ENCODE results near the gene REXO1. TPM values are rescaled to one million over a fixed set of nuclear protein-coding genes. Genes with fewer than 3 reads are reported as not detected.

Gene REXO1
- total and polyA plus RNA-seq, 9 of the 15 experiments (the other 6 are each of a cell fraction or from before 2014, with no cell fraction given): 0.04 to 63.3 (median 15.8) TPM

DNA sequence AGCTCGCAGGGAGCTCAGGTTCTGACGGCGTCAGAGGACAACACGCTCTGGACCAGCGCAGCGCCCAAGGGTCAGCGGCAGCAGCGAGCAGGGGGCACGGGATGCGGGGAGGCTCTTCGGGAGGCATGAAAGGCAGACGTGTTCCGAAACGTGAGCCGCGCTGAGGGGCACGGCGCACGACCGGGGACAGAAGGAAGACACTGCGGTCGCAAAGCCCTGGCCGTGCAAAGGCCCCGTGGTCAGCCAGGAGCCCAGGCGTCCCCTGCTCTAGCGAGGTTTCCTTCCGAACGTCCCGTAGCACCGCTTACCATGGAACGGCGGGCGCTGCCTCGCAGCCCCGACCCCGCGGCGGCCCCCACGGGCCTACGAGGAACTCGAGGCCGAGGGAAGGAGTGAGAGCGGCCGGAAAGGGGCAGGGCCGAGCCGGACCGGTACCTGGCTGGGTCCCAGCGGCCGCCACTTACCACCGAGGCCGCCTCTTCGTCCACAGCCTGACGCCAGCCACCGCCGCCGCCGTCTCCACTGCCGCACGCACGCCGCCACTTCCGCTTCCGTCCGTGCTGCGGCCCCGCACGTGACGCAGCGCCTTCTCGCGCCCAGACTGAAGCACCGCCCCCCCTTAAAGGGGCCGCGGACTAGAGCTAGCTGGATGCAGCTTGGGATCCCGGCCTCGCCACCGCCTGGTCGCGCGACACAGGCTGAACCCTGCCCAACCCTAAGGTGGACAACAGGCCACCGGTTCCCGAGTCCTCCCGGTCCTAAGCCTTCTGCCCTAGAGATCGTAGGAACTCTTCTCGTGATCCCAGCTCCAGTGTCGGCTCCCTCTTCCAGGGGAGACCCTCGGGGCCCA lies 27.6 kb upstream of the REXO1 start (continued):
- peak; percentile 37; the same call in 1 of the 2 replicates for TF ChIP-seq TGIF2 (CRISPR knock-in tag; IDR thresholded peaks at IDR 0.05)
- peak; percentile 93 for TF ChIP-seq TOE1 (IDR thresholded peaks at IDR 0.05; ENCODE audit: borderline replicate concordance)
- no peak for TF ChIP-seq TOE1 (CRISPR knock-in tag; IDR thresholded peaks at IDR 0.05; ENCODE audit: borderline replicate concordance, low read depth)
- TF ChIP-seq SOX6 (IDR thresholded peaks at IDR 0.05): peak; percentile 55
- peak; percentile 100 for TF ChIP-seq BHLHE40 (IDR thresholded peaks at IDR 0.05; ENCODE audit: low read length)
- 0 out of 2 replicates have a peak, but pooled peaks have one; percentile 2 for TF ChIP-seq HIVEP1 (CRISPR knock-in tag; IDR thresholded peaks at IDR 0.05)
- TF ChIP-seq, protein P1, sequence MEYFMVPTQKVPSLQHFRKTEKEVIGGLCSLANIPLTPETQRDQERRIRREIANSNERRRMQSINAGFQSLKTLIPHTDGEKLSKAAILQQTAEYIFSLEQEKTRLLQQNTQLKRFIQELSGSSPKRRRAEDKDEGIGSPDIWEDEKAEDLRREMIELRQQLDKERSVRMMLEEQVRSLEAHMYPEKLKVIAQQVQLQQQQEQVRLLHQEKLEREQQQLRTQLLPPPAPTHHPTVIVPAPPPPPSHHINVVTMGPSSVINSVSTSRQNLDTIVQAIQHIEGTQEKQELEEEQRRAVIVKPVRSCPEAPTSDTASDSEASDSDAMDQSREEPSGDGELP (CRISPR knock-in tag; IDR thresholded peaks at IDR 0.05; ENCODE audit: borderline replicate concordance): peak; percentile 84; the same call in 1 of the 2 replicates
- no peak for TF ChIP-seq BRF1 (IDR thresholded peaks at IDR 0.05; ENCODE audit: borderline replicate concordance, extremely low read depth, insufficient read length)
- no peak for TF ChIP-seq ZNF175 (CRISPR knock-in tag; IDR thresholded peaks at IDR 0.05; ENCODE audit: low read depth)
- no peak for TF ChIP-seq SRSF7 (optimal IDR thresholded peaks at IDR 0.05; ENCODE audit: low read depth, low read length)
- peak; percentile 79 for TF ChIP-seq NEUROD1 (IDR thresholded peaks at IDR 0.05; ENCODE audit: borderline replicate concordance, low read depth, low read length, partially characterized antibody)
- TF ChIP-seq, protein P2, sequence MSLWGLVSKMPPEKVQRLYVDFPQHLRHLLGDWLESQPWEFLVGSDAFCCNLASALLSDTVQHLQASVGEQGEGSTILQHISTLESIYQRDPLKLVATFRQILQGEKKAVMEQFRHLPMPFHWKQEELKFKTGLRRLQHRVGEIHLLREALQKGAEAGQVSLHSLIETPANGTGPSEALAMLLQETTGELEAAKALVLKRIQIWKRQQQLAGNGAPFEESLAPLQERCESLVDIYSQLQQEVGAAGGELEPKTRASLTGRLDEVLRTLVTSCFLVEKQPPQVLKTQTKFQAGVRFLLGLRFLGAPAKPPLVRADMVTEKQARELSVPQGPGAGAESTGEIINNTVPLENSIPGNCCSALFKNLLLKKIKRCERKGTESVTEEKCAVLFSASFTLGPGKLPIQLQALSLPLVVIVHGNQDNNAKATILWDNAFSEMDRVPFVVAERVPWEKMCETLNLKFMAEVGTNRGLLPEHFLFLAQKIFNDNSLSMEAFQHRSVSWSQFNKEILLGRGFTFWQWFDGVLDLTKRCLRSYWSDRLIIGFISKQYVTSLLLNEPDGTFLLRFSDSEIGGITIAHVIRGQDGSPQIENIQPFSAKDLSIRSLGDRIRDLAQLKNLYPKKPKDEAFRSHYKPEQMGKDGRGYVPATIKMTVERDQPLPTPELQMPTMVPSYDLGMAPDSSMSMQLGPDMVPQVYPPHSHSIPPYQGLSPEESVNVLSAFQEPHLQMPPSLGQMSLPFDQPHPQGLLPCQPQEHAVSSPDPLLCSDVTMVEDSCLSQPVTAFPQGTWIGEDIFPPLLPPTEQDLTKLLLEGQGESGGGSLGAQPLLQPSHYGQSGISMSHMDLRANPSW (CRISPR knock-in tag; IDR thresholded peaks at IDR 0.05): 0 out of 2 replicates have a peak, but pooled peaks have one; percentile 14
- TF ChIP-seq THRAP3 (IDR thresholded peaks at IDR 0.05; ENCODE audit: borderline replicate concordance): no peak
- peak; percentile 100 for TF ChIP-seq CXXC5 (CRISPR knock-in tag; IDR thresholded peaks at IDR 0.05)
- TF ChIP-seq ZNF12 (CRISPR knock-in tag; IDR thresholded peaks at IDR 0.05): no peak
- TF ChIP-seq, protein P3, sequence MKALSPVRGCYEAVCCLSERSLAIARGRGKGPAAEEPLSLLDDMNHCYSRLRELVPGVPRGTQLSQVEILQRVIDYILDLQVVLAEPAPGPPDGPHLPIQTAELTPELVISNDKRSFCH (CRISPR knock-in tag; IDR thresholded peaks at IDR 0.05): no peak
- TF ChIP-seq, protein P3 (tag; IDR thresholded peaks at IDR 0.05): no peak; the same call in 1 of the 2 replicates
- no peak for TF ChIP-seq YBX1 (IDR thresholded peaks at IDR 0.05)
- TF ChIP-seq JUN (IDR thresholded peaks at IDR 0.05; ENCODE audit: borderline replicate concordance, low read depth, low read length): peak; percentile 81; the same call in 1 of the 2 replicates
- TF ChIP-seq JUN (CRISPR knock-in tag; IDR thresholded peaks at IDR 0.05; ENCODE audit: borderline replicate concordance): peak; percentile 9; the same call in 1 of the 2 replicates
- TF ChIP-seq ZNF354B (CRISPR knock-in tag; IDR thresholded peaks at IDR 0.05): no peak
- TF ChIP-seq E2F3 (CRISPR knock-in tag; IDR thresholded peaks at IDR 0.05): peak; percentile 76; the same call in 1 of the 2 replicates
- TF ChIP-seq RBM34 (IDR thresholded peaks at IDR 0.05; ENCODE audit: borderline replicate concordance, insufficient read depth, low read length): peak; percentile 94; the same call in 1 of the 2 replicates

Measured in K562 (cell line).